ENCODE results near the gene SPATA13. TPM values are rescaled to one million over a fixed set of nuclear protein-coding genes. Genes with fewer than 3 reads are reported as not detected.

Gene SPATA13
- total RNA-seq, 1 donor from 2014 or later = 44.2 TPM

- intact Hi-C loops (cut with DNase I) = no loop called here
- Histone ChIP-seq H3K4me3 (peak overlapping the region; percentile 52), H3K9me3 (no peaks in the 10 kb centered on the region), H3K36me3 (no peaks in the 10 kb centered on the region), H3K27ac (peak overlapping the region; percentile 92), H3K27me3 (ENCODE audit: low read depth) (no peaks in the 10 kb centered on the region), H3K4me1 (peaks cover 71% of the 10 kb centered on the region)
- ATAC-seq (peak; percentile 67 to 72), DNase-seq (peak; percentile 74)
- TF ChIP-seq, protein P1, sequence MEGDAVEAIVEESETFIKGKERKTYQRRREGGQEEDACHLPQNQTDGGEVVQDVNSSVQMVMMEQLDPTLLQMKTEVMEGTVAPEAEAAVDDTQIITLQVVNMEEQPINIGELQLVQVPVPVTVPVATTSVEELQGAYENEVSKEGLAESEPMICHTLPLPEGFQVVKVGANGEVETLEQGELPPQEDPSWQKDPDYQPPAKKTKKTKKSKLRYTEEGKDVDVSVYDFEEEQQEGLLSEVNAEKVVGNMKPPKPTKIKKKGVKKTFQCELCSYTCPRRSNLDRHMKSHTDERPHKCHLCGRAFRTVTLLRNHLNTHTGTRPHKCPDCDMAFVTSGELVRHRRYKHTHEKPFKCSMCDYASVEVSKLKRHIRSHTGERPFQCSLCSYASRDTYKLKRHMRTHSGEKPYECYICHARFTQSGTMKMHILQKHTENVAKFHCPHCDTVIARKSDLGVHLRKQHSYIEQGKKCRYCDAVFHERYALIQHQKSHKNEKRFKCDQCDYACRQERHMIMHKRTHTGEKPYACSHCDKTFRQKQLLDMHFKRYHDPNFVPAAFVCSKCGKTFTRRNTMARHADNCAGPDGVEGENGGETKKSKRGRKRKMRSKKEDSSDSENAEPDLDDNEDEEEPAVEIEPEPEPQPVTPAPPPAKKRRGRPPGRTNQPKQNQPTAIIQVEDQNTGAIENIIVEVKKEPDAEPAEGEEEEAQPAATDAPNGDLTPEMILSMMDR (IDR thresholded peaks at IDR 0.05) = no peak
These were observed 112.1 kb downstream of the SPATA13 start for GRCh38 chr13:24272452-24273161.

DNA sequence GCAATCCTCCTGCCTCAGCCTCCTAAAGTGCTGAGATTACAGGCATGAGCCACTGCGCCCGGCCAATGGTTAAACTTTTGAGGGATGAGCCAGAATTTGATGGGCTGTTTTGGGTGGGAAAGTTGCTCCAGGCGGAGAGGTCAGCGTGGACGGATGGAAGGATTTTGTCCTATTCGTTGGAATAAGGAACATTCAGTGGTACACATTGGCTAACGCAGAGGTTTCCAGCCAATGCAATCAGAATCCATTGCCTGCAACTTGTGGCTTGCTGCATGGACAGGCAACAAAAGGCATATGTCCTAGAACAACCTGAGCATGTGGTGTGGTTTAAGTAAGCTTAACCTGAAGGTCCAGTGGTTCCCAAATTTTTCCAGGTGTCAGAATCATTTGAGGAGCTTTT, 113.4 kb downstream of the SPATA13 start:
- DNase-seq = no peak
- TF ChIP-seq, protein P1 (IDR thresholded peaks at IDR 0.05) = no peak
- peaks cover 64% of the 10 kb centered on the region for H3K4me1 ChIP-seq
- no peaks in the 10 kb centered on the region for H3K27me3 ChIP-seq (ENCODE audit: low read depth)
- intact Hi-C loops (cut with DNase I) = no loop called here
- H3K27ac ChIP-seq = peak overlapping the region; percentile 43
- H3K9me3 ChIP-seq = no peaks in the 10 kb centered on the region
- no peak overlapping the region for H3K4me3 ChIP-seq
- no peak for ATAC-seq
- no peaks in the 10 kb centered on the region for H3K36me3 ChIP-seq

GRCh38 chr13:24274452-24275021, 114.0 kb downstream of the SPATA13 start:
- ATAC-seq (peak in 1 of 2 donors; percentile 18), DNase-seq (no peak)
- intact Hi-C loops (cut with DNase I) = no loop called here
- no peaks in the 10 kb centered on the region for H3K27me3 ChIP-seq (ENCODE audit: low read depth)
- H3K4me1 ChIP-seq = peaks cover 68% of the 10 kb centered on the region
- no peak overlapping the region for H3K4me3 ChIP-seq
- TF ChIP-seq, protein P1 (IDR thresholded peaks at IDR 0.05) = no peak
- H3K27ac ChIP-seq = peak overlapping the region; percentile 43
- no peaks in the 10 kb centered on the region for H3K36me3 ChIP-seq
- H3K9me3 ChIP-seq = no peaks in the 10 kb centered on the region

GRCh38 chr13:24275041-24275440, 114.5 kb downstream of the SPATA13 start:
- Histone ChIP-seq H3K27ac (peak overlapping the region; percentile 43), H3K4me1 (peaks cover 65% of the 10 kb centered on the region)

GRCh38 chr13:24276306-24276705, 115.8 kb downstream of the SPATA13 start:
- TF ChIP-seq, protein P1 (IDR thresholded peaks at IDR 0.05) = no peak
- no peak overlapping the region for H3K4me3 ChIP-seq
- DNase-seq (no peak), ATAC-seq (no peak)
- intact Hi-C loops (cut with DNase I) = no loop called here
- peaks cover 62% of the 10 kb centered on the region for H3K4me1 ChIP-seq
- H3K9me3 ChIP-seq = no peaks in the 10 kb centered on the region
- no peaks in the 10 kb centered on the region for H3K27me3 ChIP-seq (ENCODE audit: low read depth)
- no peak overlapping the region for H3K27ac ChIP-seq
- no peaks in the 10 kb centered on the region for H3K36me3 ChIP-seq

More at GRCh38 chr13:24275041-24275440, 114.5 kb downstream of the SPATA13 start:
- no peak for DNase-seq
- Histone ChIP-seq H3K9me3 (no peaks in the 10 kb centered on the region), H3K27me3 (ENCODE audit: low read depth) (no peaks in the 10 kb centered on the region), H3K4me3 (no peak overlapping the region), H3K36me3 (no peaks in the 10 kb centered on the region)
- TF ChIP-seq, protein P1 (IDR thresholded peaks at IDR 0.05) = no peak
- intact Hi-C loops (cut with DNase I) = no loop called here
- ATAC-seq = no peak
